GM23248 (cell line): ENCODE results near the gene TP53RK.

Source experiments
- EZH2 ChIP-seq: fragments of 200-600 bp; sonication (generic); IDR thresholded peaks from 2 replicates; pipeline ENCODE4 v1.6.1; 2018; ENCODE audit warnings: antibody characterized with exemption, mild to moderate bottlenecking; ENCODE audit not compliant: insufficient read depth, poor library complexity, severe bottlenecking
- EZH2phosphoT487 ChIP-seq: fragments of 200-600 bp; sonication (generic); IDR thresholded peaks from 2 replicates; pipeline ENCODE4 v1.6.1; 2018; ENCODE audit warnings: antibody characterized with exemption, moderate library complexity, mild to moderate bottlenecking, low read depth; ENCODE audit not compliant: insufficient read depth

DNA sequence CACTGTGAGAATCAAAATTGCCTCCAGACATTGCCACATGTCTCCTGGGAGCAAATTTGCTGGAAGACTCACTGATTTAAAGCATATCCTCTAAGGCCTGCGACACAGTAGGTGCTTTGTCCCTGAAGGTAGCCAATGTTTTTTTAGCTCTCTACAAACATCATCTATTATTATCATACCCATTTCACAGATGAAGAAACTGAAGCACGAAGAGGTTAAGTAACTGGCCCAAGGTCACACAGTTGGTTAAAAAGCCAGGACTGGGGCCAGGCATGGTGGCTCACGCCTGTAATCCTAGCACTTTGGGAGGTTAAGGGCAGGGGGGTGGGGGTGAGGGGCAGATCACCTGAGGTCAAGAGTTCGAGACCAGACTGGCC is 50.4 kb downstream of the TP53RK start:
- no peak for TF ChIP-seq EZH2
- no peak for TF ChIP-seq EZH2phosphoT487
